ENCODE results near the gene NDUFA7. TPM values are rescaled to one million over a fixed set of nuclear protein-coding genes. Genes with fewer than 3 reads are reported as not detected.

The NDUFA7 gene
- polyA plus RNA-seq, 3 donors: 49.9 to 153 (median 133) TPM

DNA sequence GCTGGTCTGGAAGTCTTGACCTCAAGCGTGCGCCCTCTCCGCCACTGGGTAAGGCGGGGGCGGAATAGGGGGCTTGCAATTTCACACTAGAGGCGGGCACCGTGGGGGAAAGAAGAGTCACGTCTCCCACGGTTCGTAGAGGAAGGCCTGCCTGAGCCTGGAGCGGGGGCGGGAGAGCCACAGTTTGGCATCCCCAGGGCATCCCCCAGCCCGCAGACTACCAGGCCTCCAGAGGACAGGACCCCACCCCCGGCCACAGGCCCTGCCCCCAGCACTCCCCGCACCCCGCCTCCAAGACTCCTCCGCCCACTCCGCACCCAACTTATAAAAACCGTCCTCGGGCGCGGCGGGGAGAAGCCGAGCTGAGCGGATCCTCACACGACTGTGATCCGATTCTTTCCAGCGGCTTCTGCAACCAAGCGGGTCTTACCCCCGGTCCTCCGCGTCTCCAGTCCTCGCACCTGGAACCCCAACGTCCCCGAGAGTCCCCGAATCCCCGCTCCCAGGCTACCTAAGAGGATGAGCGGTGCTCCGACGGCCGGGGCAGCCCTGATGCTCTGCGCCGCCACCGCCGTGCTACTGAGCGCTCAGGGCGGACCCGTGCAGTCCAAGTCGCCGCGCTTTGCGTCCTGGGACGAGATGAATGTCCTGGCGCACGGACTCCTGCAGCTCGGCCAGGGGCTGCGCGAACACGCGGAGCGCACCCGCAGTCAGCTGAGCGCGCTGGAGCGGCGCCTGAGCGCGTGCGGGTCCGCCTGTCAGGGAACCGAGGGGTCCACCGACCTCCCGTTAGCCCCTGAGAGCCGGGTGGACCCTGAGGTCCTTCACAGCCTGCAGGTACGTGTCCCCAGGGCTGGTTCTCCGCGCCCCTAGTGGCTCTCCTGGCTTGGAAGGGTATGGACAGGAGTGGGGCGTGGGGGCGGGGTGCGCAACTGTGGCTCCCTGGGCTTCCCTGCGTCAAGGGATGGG, 42.9 kb upstream of the NDUFA7 start, which contains the start of gene ANGPTL4:
Gene ANGPTL4 (plus strand): TSS at position 353 of the 969 bp plus-strand sequence. CDS start 167 bp downstream, at position 520.
- H3K36me3 ChIP-seq (replicated peaks in 1 of 2; ENCODE audit: control insufficient read depth in 1 of 2, insufficient read depth in 2 of 2, low read length in 2 of 2): no peaks in the 10 kb centered on the region
- Mint-ChIP-seq H3K9me3 (peaks cover 0 to 13% (median 4%) of the 10 kb centered on the region in 7 donors), H3K27ac (peak within 1 kb of the TSS in 2 of 7 donors; percentile 32 to 81), H3K4me3 (peak within 1 kb of the TSS; percentile 37 to 81), H3K27me3 (ENCODE audit: low read depth in 3 of 3) (peaks cover 69 to 87% (median 80%) of the 10 kb centered on the region in 3 donors), H3K4me1 (peaks cover 31% of the 10 kb centered on the region), H3K36me3 (peaks cover 0 to 1% of the 10 kb centered on the region in 2 donors)
- peaks cover 0 to 13% of the 10 kb centered on the region in 2 donors for H3K9me3 ChIP-seq (replicated peaks in 1 of 2; ENCODE audit: control insufficient read depth in 1 of 2, insufficient read depth in 1 of 2, low read length in 2 of 2)
- WGBS (ENCODE audit: insufficient coverage): 3% methylated on average over 62 of the region's 81 CpGs
- H2AFZ ChIP-seq (ENCODE audit: insufficient read depth, low read depth, low read length, poor library complexity, severe bottlenecking): no peak within 1 kb of the TSS
- H3K79me2 ChIP-seq (ENCODE audit: insufficient read depth, low read length): no peaks in the 10 kb centered on the region
- H3K4me3 ChIP-seq (replicated peaks in 1 of 3; ENCODE audit: low read depth in 2 of 3, low read length in 3 of 3): no peak within 1 kb of the TSS
- no peaks in the 10 kb centered on the region for H4K20me1 ChIP-seq (ENCODE audit: insufficient read depth, low read length)
- no peak within 1 kb of the TSS for H3K27ac ChIP-seq (ENCODE audit: low read depth in 1 of 2, low read length in 2 of 2)
- TF ChIP-seq, protein P1, sequence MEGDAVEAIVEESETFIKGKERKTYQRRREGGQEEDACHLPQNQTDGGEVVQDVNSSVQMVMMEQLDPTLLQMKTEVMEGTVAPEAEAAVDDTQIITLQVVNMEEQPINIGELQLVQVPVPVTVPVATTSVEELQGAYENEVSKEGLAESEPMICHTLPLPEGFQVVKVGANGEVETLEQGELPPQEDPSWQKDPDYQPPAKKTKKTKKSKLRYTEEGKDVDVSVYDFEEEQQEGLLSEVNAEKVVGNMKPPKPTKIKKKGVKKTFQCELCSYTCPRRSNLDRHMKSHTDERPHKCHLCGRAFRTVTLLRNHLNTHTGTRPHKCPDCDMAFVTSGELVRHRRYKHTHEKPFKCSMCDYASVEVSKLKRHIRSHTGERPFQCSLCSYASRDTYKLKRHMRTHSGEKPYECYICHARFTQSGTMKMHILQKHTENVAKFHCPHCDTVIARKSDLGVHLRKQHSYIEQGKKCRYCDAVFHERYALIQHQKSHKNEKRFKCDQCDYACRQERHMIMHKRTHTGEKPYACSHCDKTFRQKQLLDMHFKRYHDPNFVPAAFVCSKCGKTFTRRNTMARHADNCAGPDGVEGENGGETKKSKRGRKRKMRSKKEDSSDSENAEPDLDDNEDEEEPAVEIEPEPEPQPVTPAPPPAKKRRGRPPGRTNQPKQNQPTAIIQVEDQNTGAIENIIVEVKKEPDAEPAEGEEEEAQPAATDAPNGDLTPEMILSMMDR (IDR thresholded peaks at IDR 0.05): no peak
- DNase-seq: no peak
- peak within 1 kb of the TSS; percentile 6 for H3K4me2 ChIP-seq (replicated peaks; ENCODE audit: extremely low read depth, low read length, poor library complexity, severe bottlenecking)
- peaks cover 15 to 17% of the 10 kb centered on the region in 2 donors for H3K4me1 ChIP-seq (ENCODE audit: control insufficient read depth in 1 of 2, insufficient read depth in 2 of 2, low read length in 2 of 2)
- H3K9ac ChIP-seq (ENCODE audit: insufficient read depth, low read length, poor library complexity, severe bottlenecking): no peak within 1 kb of the TSS
- intact Hi-C loops (cut with micrococcal nuclease): no loop called here
- peaks cover 12 to 58% of the 10 kb centered on the region in 2 donors for H3K27me3 ChIP-seq (ENCODE audit: control insufficient read depth in 2 of 2, insufficient read depth in 2 of 2, low read length in 2 of 2)

- Mint-ChIP-seq H3K36me3 (peaks cover 0 to 1% of the 10 kb centered on the region in 2 donors), H3K27ac (peak overlapping the region in 5 of 7 donors; percentile 37 to 74 (median 67)), H3K27me3 (ENCODE audit: low read depth in 3 of 3) (peaks cover 53 to 69% (median 68%) of the 10 kb centered on the region in 3 donors), H3K4me1 (peaks cover 25% of the 10 kb centered on the region), H3K4me3 (peak overlapping the region in 1 of 2 donors; percentile 8), H3K9me3 (peaks cover 0 to 11% (median 4%) of the 10 kb centered on the region in 7 donors)
- no peaks in the 10 kb centered on the region for H3K36me3 ChIP-seq (replicated peaks in 1 of 2; ENCODE audit: control insufficient read depth in 1 of 2, insufficient read depth in 2 of 2, low read length in 2 of 2)
- TF ChIP-seq, protein P1 (IDR thresholded peaks at IDR 0.05): no peak
- H3K79me2 ChIP-seq (ENCODE audit: insufficient read depth, low read length): no peaks in the 10 kb centered on the region
- no peaks in the 10 kb centered on the region for H4K20me1 ChIP-seq (ENCODE audit: insufficient read depth, low read length)
- no peak overlapping the region for H2AFZ ChIP-seq (ENCODE audit: insufficient read depth, low read depth, low read length, poor library complexity, severe bottlenecking)
- 0% methylated on average over 2 of the region's 12 CpGs for WGBS (ENCODE audit: insufficient coverage)
- no peak overlapping the region for H3K9ac ChIP-seq (ENCODE audit: insufficient read depth, low read length, poor library complexity, severe bottlenecking)
- peaks cover 0 to 13% of the 10 kb centered on the region in 2 donors for H3K9me3 ChIP-seq (replicated peaks in 1 of 2; ENCODE audit: control insufficient read depth in 1 of 2, insufficient read depth in 1 of 2, low read length in 2 of 2)
- no peak overlapping the region for H3K27ac ChIP-seq (ENCODE audit: low read depth in 1 of 2, low read length in 2 of 2)
- peak; percentile 35 to 70 (median 45) for DNase-seq
- intact Hi-C loops (cut with micrococcal nuclease): no loop called here
- no peak overlapping the region for H3K4me2 ChIP-seq (replicated peaks; ENCODE audit: extremely low read depth, low read length, poor library complexity, severe bottlenecking)
- H3K4me3 ChIP-seq (replicated peaks in 1 of 3; ENCODE audit: low read depth in 2 of 3, low read length in 3 of 3): no peak overlapping the region
- peaks cover 12 to 53% of the 10 kb centered on the region in 2 donors for H3K27me3 ChIP-seq (ENCODE audit: control insufficient read depth in 2 of 2, insufficient read depth in 2 of 2, low read length in 2 of 2)
- H3K4me1 ChIP-seq (ENCODE audit: control insufficient read depth in 1 of 2, insufficient read depth in 2 of 2, low read length in 2 of 2): peaks cover 14 to 15% of the 10 kb centered on the region in 2 donors
Observed at GRCh38 chr19:8361921-8362793, 41.0 kb upstream of the NDUFA7 start.

All from CD14-positive monocyte (primary cell).